ENCODE results near the gene C16orf90.

DNA sequence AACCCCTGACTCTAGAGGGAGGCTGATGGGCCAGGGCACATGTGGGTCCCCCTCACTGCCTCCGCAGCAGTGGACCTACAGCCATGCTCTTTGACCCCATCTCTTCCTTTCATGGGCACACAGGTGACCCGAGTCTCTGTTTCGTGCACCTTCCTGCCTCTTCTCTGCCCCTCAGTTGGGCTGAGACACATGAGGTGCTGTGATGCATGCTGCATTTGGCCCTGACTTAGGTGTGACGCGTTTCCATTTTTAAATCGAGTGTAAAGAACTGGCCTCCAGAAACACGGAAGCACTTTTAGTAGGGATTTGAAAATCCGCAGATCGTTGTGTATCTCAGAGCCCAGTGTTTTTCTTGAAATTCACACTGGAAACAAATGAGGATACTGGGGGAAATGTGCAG lies 24.6 kb downstream of the C16orf90 start:
- TF ChIP-seq POLR2AphosphoS5 (IDR thresholded peaks at IDR 0.05; ENCODE audit: low read depth, low read length) (no peak), SIN3A (IDR thresholded peaks at IDR 0.05; ENCODE audit: borderline replicate concordance, insufficient read depth, low read length) (no peak), TAF1 (IDR thresholded peaks at IDR 0.05; ENCODE audit: borderline replicate concordance, insufficient read depth, low read length) (no peak)
- TF ChIP-seq, protein P1, sequence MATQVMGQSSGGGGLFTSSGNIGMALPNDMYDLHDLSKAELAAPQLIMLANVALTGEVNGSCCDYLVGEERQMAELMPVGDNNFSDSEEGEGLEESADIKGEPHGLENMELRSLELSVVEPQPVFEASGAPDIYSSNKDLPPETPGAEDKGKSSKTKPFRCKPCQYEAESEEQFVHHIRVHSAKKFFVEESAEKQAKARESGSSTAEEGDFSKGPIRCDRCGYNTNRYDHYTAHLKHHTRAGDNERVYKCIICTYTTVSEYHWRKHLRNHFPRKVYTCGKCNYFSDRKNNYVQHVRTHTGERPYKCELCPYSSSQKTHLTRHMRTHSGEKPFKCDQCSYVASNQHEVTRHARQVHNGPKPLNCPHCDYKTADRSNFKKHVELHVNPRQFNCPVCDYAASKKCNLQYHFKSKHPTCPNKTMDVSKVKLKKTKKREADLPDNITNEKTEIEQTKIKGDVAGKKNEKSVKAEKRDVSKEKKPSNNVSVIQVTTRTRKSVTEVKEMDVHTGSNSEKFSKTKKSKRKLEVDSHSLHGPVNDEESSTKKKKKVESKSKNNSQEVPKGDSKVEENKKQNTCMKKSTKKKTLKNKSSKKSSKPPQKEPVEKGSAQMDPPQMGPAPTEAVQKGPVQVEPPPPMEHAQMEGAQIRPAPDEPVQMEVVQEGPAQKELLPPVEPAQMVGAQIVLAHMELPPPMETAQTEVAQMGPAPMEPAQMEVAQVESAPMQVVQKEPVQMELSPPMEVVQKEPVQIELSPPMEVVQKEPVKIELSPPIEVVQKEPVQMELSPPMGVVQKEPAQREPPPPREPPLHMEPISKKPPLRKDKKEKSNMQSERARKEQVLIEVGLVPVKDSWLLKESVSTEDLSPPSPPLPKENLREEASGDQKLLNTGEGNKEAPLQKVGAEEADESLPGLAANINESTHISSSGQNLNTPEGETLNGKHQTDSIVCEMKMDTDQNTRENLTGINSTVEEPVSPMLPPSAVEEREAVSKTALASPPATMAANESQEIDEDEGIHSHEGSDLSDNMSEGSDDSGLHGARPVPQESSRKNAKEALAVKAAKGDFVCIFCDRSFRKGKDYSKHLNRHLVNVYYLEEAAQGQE (IDR thresholded peaks at IDR 0.05; ENCODE audit: insufficient read depth in 1 of 2, low read depth in 2 of 2, low read length in 2 of 2), result no peak

Data from PFSK-1 (cell line).